A549 (cell line): Measurements from ENCODE around the gene ENTPD8. TPM values are rescaled to one million over a fixed set of nuclear protein-coding genes. Genes with fewer than 3 reads are reported as not detected.

ENCODE experiments used
- ATAC-seq, 2 experiments: fragments of 200-7000 bp in 1 of 2; fragments of >200 bp in 1 of 2; cut with Nextera tagmentation in 1 of 2; cut with Tn5 transposase in 1 of 2; 3 replicates each; pipeline versions ENCODE4 v1.8.0 to v1.9.1; 2018 to 2020; ENCODE audit warnings: mild to moderate bottlenecking in 1 of 2, moderate library complexity in 1 of 2
- CTCF ChIA-PET: fragments of 300-600 bp; sonication (Branson Sonifier 250); formaldehyde crosslinking; extraction: SDS; loops from one replicate; lab custom pipeline; 2021; ENCODE audit warnings: antibody characterized with exemption, inconsistent platforms; lab: Yijun Ruan, JAX
- POLR2A ChIA-PET: fragments of 350-600 bp; formaldehyde crosslinking; extraction: SDS; loops from one replicate; lab custom pipeline; 2021; ENCODE audit warnings: antibody characterized with exemption, inconsistent platforms; lab: Yijun Ruan, JAX
- DNase-seq, 2 experiments: peaks; one replicate each; pipeline versions ENCODE4 v3.0.0 to v3.0.0-alpha.2; 2011 to 2016; ENCODE audit warnings: low read depth in 1 of 2, low spot score in 1 of 2
- FAIRE-seq: peaks from 2 replicates; lab custom pipeline; 2011; peaks lifted over from hg19 to GRCh38; lab: Jason Lieb, UNC
- H3K27ac ChIP-seq, 2 experiments: fragments of >200 bp; sonication (Bioruptor Twin); formaldehyde crosslinking; 3 replicates each; pipeline ENCODE4 v1.5.1; 2016 to 2017
- H3K4me1 ChIP-seq: fragments of >200 bp; sonication (Bioruptor Twin); formaldehyde crosslinking; 3 replicates; pipeline ENCODE4 v1.6.1; 2016
- H3K4me2 ChIP-seq: fragments of >200 bp; sonication (Bioruptor Twin); formaldehyde crosslinking; 3 replicates; pipeline ENCODE4 v1.6.1; 2016
- H3K4me3 ChIP-seq: fragments of >200 bp; sonication (Bioruptor Twin); formaldehyde crosslinking; 3 replicates; pipeline ENCODE4 v1.5.1; 2016
- H3K9me3 ChIP-seq: fragments of >200 bp; sonication (Bioruptor Twin); formaldehyde crosslinking; 3 replicates; pipeline ENCODE4 v1.6.1; 2016
- ATOH8 ChIP-seq: fragments of 250-450 bp; sonication (Bioruptor Pico); IDR thresholded peaks from 2 replicates; pipeline ENCODE4 v1.5.0; 2020; ENCODE audit warnings: low read depth, mild to moderate bottlenecking, moderate library complexity
- BCL3 ChIP-seq: fragments of >200 bp; sonication (Bioruptor Twin); formaldehyde crosslinking; IDR thresholded peaks from 3 replicates; pipeline ENCODE4 v1.6.1; 2016
- CBX2 ChIP-seq: fragments of 200-600 bp; sonication (generic); IDR thresholded peaks from 2 replicates; pipeline ENCODE4 v1.6.1; 2016; ENCODE audit warnings: low read depth, mild to moderate bottlenecking, borderline replicate concordance
- CHD2 ChIP-seq: fragments of 150-350 bp; IDR thresholded peaks from 2 replicates; pipeline ENCODE4 v1.6.1; 2014; ENCODE audit warnings: low read length; ENCODE audit not compliant: partially characterized antibody
- E2F6 ChIP-seq: IDR thresholded peaks from 2 replicates; pipeline ENCODE4 v1.6.1; 2012; ENCODE audit warnings: low read depth, borderline replicate concordance
- EHMT2 ChIP-seq: fragments of 200-600 bp; sonication (generic); IDR thresholded peaks from 2 replicates; pipeline ENCODE4 v1.6.1; 2016; ENCODE audit warnings: antibody characterized with exemption, low read depth, mild to moderate bottlenecking, moderate library complexity
- ELK1 ChIP-seq: fragments of 150-350 bp; IDR thresholded peaks from 2 replicates; pipeline ENCODE4 v1.6.1; 2014; ENCODE audit warnings: low read depth, mild to moderate bottlenecking, low read length
- ESRRA ChIP-seq: fragments of 150-350 bp; IDR thresholded peaks from 2 replicates; pipeline ENCODE4 v1.6.1; 2014; ENCODE audit warnings: mild to moderate bottlenecking, low read length, borderline replicate concordance
- FOSB ChIP-seq: fragments of 250-450 bp; sonication (Bioruptor Pico); IDR thresholded peaks from 2 replicates; pipeline ENCODE4 v1.5.0; 2020; ENCODE audit warnings: mild to moderate bottlenecking, moderate library complexity
- FOSL2 ChIP-seq, 2 experiments: fragments of 450-650 bp in 1 of 2; fragments of >200 bp in 1 of 2; sonication (Bioruptor Twin) in 1 of 2; formaldehyde crosslinking; IDR thresholded peaks; 2 replicates each; pipeline versions ENCODE4 v1.5.0 to v1.6.1; 2016 to 2020; ENCODE audit warnings: mild to moderate bottlenecking in 1 of 2, moderate library complexity in 1 of 2
- HOXA7 ChIP-seq: fragments of 250-450 bp; sonication (Bioruptor Pico); IDR thresholded peaks from 2 replicates; pipeline ENCODE4 v1.5.0; 2020; ENCODE audit warnings: mild to moderate bottlenecking, moderate library complexity
- HOXB13 ChIP-seq: fragments of 250-450 bp; sonication (Bioruptor Pico); IDR thresholded peaks from 2 replicates; pipeline ENCODE4 v1.5.0; 2020; ENCODE audit warnings: low read depth, mild to moderate bottlenecking, moderate library complexity
- JUN ChIP-seq, 2 experiments: fragments of >200 bp; sonication (Bioruptor Twin); formaldehyde crosslinking; IDR thresholded peaks; 2 replicates in 1 of 2; 3 replicates in 1 of 2; pipeline ENCODE4 v1.6.1; 2016 to 2017
- KDM1A ChIP-seq: fragments of 200-600 bp; sonication (generic); IDR thresholded peaks from 2 replicates; pipeline ENCODE4 v1.6.1; 2016; ENCODE audit warnings: low read depth, mild to moderate bottlenecking
- MAFK ChIP-seq: fragments of 450-650 bp; IDR thresholded peaks from 2 replicates; pipeline ENCODE4 v1.6.1; 2014; ENCODE audit not compliant: partially characterized antibody
- MAX ChIP-seq: IDR thresholded peaks from 2 replicates; pipeline ENCODE4 v1.6.1; 2012
- MAZ ChIP-seq: fragments of 150-350 bp; IDR thresholded peaks from 2 replicates; pipeline ENCODE4 v1.6.1; 2014; ENCODE audit warnings: antibody characterized with exemption, low read depth, low read length, borderline replicate concordance
- MYC ChIP-seq: IDR thresholded peaks from 2 replicates; pipeline ENCODE4 v1.6.1; 2012; ENCODE audit warnings: mild to moderate bottlenecking, inconsistent platforms, low read length, improper control_type of control experiment, borderline replicate concordance
- NPAS2 ChIP-seq: fragments of 250-450 bp; sonication (Bioruptor Pico); IDR thresholded peaks from 2 replicates; pipeline ENCODE4 v1.8.0; 2022; ENCODE audit warnings: mild to moderate bottlenecking, moderate library complexity, borderline replicate concordance
- NR3C1 ChIP-seq: fragments of >200 bp; sonication (Bioruptor Twin); formaldehyde crosslinking; IDR thresholded peaks from 3 replicates; pipeline ENCODE4 v1.6.1; 2017
- POLR2A ChIP-seq: IDR thresholded peaks from 2 replicates; pipeline ENCODE4 v1.6.1; 2012; ENCODE audit warnings: mild to moderate bottlenecking, low read length
- RFX5 ChIP-seq: fragments of 450-650 bp; IDR thresholded peaks from 2 replicates; pipeline ENCODE4 v1.7.1; 2014; ENCODE audit warnings: antibody characterized with exemption, mild to moderate bottlenecking, moderate library complexity
- RNF2 ChIP-seq: fragments of 200-600 bp; sonication (generic); IDR thresholded peaks from 2 replicates; pipeline ENCODE4 v1.6.1; 2016; ENCODE audit warnings: low read depth, mild to moderate bottlenecking, antibody characterized with exemption, moderate library complexity, borderline replicate concordance
- TP53 ChIP-seq: fragments of 250-450 bp; sonication (Bioruptor Pico); IDR thresholded peaks from 2 replicates; pipeline ENCODE4 v1.5.0; 2021; ENCODE audit warnings: mild to moderate bottlenecking, moderate library complexity
- USF2 ChIP-seq: fragments of 450-650 bp; IDR thresholded peaks from 2 replicates; pipeline ENCODE4 v1.6.1; 2014; ENCODE audit warnings: antibody characterized with exemption
- ZC3H11A ChIP-seq: fragments of 450-650 bp; IDR thresholded peaks from 2 replicates; pipeline ENCODE4 v1.6.1; 2014; ENCODE audit warnings: antibody characterized with exemption, mild to moderate bottlenecking
- ZNF302 ChIP-seq: fragments of 250-450 bp; sonication (Bioruptor Pico); IDR thresholded peaks from 2 replicates; pipeline ENCODE4 v1.9.0; 2021; ENCODE audit warnings: inconsistent platforms, mild to moderate bottlenecking, moderate library complexity
- ZSCAN20 ChIP-seq: fragments of 250-450 bp; sonication (Bioruptor Pico); IDR thresholded peaks from 2 replicates; pipeline ENCODE4 v1.8.0; 2022; ENCODE audit warnings: mild to moderate bottlenecking, moderate library complexity
- WGBS: methylation state at CpG from one replicate; pipeline ENCODE4 v1.1.6; 2017; ENCODE audit errors: missing lambda C conversion rate; 5-methylcytosine and 5-hydroxymethylcytosine counted together
- polyA plus RNA-seq, 4 experiments: library from polyadenylated mRNA; depleted of rRNA in 3 of 4; stranded (reverse); fragments of >200 nt; fragmentation: RNase III in 1 of 4; extraction: RNeasy Plus Mini Kit Qiagen cat#74134 plus additional on column Dnase treatment in 1 of 4; gene quantifications; 2 replicates in 3 of 4; 3 replicates in 1 of 4; pipeline ENCODE4 v1.2.3, GENCODE V29; 2011 to 2017

The ENTPD8 gene
- polyA plus RNA-seq, 2 of the 4 experiments (the other 2 are of a cell fraction): 0.18 to 0.36 TPM

GRCh38 chr9:137459601-137460362, 18.6 kb upstream of the ENTPD8 start:
- H3K27ac ChIP-seq: peak overlapping the region; percentile 89 to 93
- no peaks in the 10 kb centered on the region for H3K9me3 ChIP-seq
- DNase-seq: no peak
- H3K4me2 ChIP-seq: peak overlapping the region; percentile 99
- TF ChIP-seq HOXB13 (peak; percentile 30; the same call in 1 of the 2 replicates), ATOH8 (no peak)
- ChIA-PET CTCF (interaction anchor here (0.6 to 1.7 kb wide), 5 partner anchors 12 to 46 kb away, joined by 3 to 4 read pairs (median 3); no protein-coding TSS in a partner anchor), POLR2A (interaction anchor here (0.6 to 1.0 kb wide), 6 partner anchors 15 to 183 kb away, joined by 3 to 7 read pairs (median 4); partner anchors contain the start of genes EXD3, NOXA1, NRARP and TOR4A)
- ATAC-seq: peak; percentile 15 to 19; a peak in 5 of 6 replicates
- peaks cover 32% of the 10 kb centered on the region for H3K4me1 ChIP-seq
- FAIRE-seq: no peak
- peak overlapping the region; percentile 83 for H3K4me3 ChIP-seq
- 30% methylated on average over 10 of the region's 15 CpGs for WGBS

- WGBS: 0% methylated on average over 6 of the region's 62 CpGs
- no peak for FAIRE-seq
Measured at GRCh38 chr9:137459152-137459600, 18.0 kb upstream of the ENTPD8 start, which contains the start of gene NSMF. NSMF (minus strand) TSS chr9:137459334; CDS start chr9:137459102, 232 bp downstream.

More at GRCh38 chr9:137459152-137459600, 18.0 kb upstream of the ENTPD8 start, which contains the start of gene NSMF:
- ChIA-PET POLR2A (interaction anchor here (0.6 to 1.0 kb wide), 6 partner anchors 14 to 182 kb away, joined by 3 to 7 read pairs (median 4); partner anchors contain the start of genes EXD3, NOXA1, NRARP and TOR4A), CTCF (interaction anchor here (0.6 to 1.7 kb wide), 5 partner anchors 11 to 47 kb away, joined by 3 to 4 read pairs (median 3); no protein-coding TSS in a partner anchor)
- DNase-seq: peak; percentile 91 to 99
- TF ChIP-seq TP53 (CRISPR knock-in tag): no peak
- peak; percentile 32; the same call in 1 of the 2 replicates for TF ChIP-seq RFX5
- TF ChIP-seq ZC3H11A: no peak
- TF ChIP-seq MAFK: no peak
- no peak for TF ChIP-seq ELK1
- peak; percentile 69; the same call in 2 of the 3 replicates for TF ChIP-seq BCL3
- peak; percentile 84 for TF ChIP-seq POLR2A
- no peak for TF ChIP-seq MYC
- no peak for TF ChIP-seq KDM1A
- TF ChIP-seq JUN (IDR thresholded peaks at IDR 0.05): peak in 1 of 2 experiments; percentile 92; a peak in 3 of 5 replicates
- no peak for TF ChIP-seq FOSL2 (IDR thresholded peaks at IDR 0.05)
- peak; percentile 34; the same call in 1 of the 2 replicates for TF ChIP-seq FOSL2 (CRISPR knock-in tag; IDR thresholded peaks at IDR 0.05)
- TF ChIP-seq NR3C1: no peak
- TF ChIP-seq MAZ: no peak
- TF ChIP-seq CBX2: no peak
- TF ChIP-seq ZNF302 (CRISPR knock-in tag): no peak
- no peak for TF ChIP-seq ESRRA
- no peak for TF ChIP-seq HOXA7 (CRISPR knock-in tag)
- TF ChIP-seq NPAS2 (CRISPR knock-in tag): no peak
- TF ChIP-seq CHD2: no peak
- TF ChIP-seq ATOH8: 0 out of 2 replicates have a peak, but pooled peaks have one; percentile 38
- TF ChIP-seq RNF2: no peak
- no peak for TF ChIP-seq EHMT2
- TF ChIP-seq FOSB (CRISPR knock-in tag): no peak
- TF ChIP-seq HOXB13: no peak
- peak; percentile 36 for TF ChIP-seq USF2
- peak; percentile 63; the same call in 1 of the 2 replicates for TF ChIP-seq MAX
- 0 out of 2 replicates have a peak, but pooled peaks have one; percentile 42 for TF ChIP-seq ZSCAN20
- no peak for TF ChIP-seq E2F6
- H3K9me3 ChIP-seq: no peaks in the 10 kb centered on the region
- peak within 1 kb of the TSS; percentile 89 to 93 for H3K27ac ChIP-seq
- peak within 1 kb of the TSS; percentile 99 for H3K4me2 ChIP-seq
- peak; percentile 59 to 67 for ATAC-seq
- peak within 1 kb of the TSS; percentile 83 for H3K4me3 ChIP-seq
- H3K4me1 ChIP-seq: peaks cover 38% of the 10 kb centered on the region
